Vagina (tissue), 2 donors: ENCODE measurements around the gene ITPR3.

Experiments used
- CTCF ChIP-seq, 3 experiments: fragments of 450-650 bp in 2 of 3; fragments of 200-600 bp in 1 of 3; sonication (generic) in 1 of 3; IDR thresholded peaks; one replicate each; pipeline ENCODE4 v1.5.1; 2017 to 2019; ENCODE audit warnings: antibody characterized with exemption in 3 of 3, mild to moderate bottlenecking in 2 of 3, moderate library complexity in 2 of 3
- POLR2A ChIP-seq, 2 donors: fragments of 450-650 bp; IDR thresholded peaks; one replicate each; pipeline ENCODE4 v1.6.1; 2017; ENCODE audit warnings: antibody characterized with exemption in 2 of 2, mild to moderate bottlenecking in 2 of 2, moderate library complexity in 2 of 2
- POLR2AphosphoS5 ChIP-seq, 2 donors: sonication (generic); formaldehyde crosslinking; IDR thresholded peaks; one replicate each; pipeline ENCODE4 v1.9.0; 2017; ENCODE audit warnings: antibody characterized with exemption in 2 of 2, mild to moderate bottlenecking in 2 of 2, low read depth in 1 of 2; ENCODE audit not compliant: insufficient read depth in 1 of 2

DNA sequence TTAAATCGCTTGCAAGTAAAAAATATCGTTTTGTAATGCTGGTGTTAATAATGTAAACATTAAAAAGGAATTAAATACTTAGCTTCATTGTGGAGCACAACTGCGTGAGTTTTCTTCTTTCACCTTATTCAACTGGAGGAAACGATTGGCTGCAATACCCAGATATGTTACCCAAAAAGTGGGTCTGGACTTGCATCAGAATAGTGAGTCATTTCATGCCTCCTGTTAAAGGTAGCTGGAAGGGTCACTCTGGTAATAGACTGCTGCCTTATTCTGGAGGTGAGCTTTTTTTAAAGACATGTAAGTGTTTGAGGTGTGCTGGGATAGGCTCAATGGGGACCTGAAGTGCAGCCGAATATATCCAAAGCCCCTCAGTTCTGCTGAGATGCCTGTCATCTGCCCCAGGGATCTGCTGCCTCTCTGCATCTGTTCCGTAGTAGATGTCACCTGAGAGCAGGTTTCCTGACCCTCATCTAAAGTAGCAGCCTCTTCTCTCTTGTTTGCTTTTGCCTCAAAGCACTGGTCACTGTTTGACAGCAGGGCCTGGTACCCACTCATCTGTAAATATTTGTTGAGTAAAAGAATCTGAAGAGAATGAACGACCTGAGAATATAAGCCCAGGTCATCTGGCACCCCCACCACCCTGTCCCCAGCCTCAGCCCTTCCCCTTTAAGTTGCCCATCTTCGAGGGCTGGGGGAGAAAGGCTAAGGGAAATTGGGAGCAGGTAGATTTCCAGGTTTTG, 95.9 kb downstream of the ITPR3 start:
- no peak for TF ChIP-seq CTCF (IDR thresholded peaks at IDR 0.05)
- TF ChIP-seq POLR2A (IDR thresholded peaks at IDR 0.05) = no peak
- TF ChIP-seq POLR2AphosphoS5 (IDR thresholded peaks at IDR 0.05; ENCODE audit: insufficient read depth in 1 of 2, low read depth in 1 of 2) = no peak
